Endodermal cell (in vitro differentiated cells): ENCODE results near the gene CCDC14. TPM values are rescaled to one million over a fixed set of nuclear protein-coding genes. Genes with fewer than 3 reads are reported as not detected.
"Not testable (repeated sequence)": the region's sequence is repeated elsewhere in the genome, so short reads cannot be mapped to it uniquely, and the experiment has no call there.

Experiments used
- DNase-seq: peaks from one replicate; pipeline ENCODE4 v3.0.0-alpha.2; 2017
- H3K27ac ChIP-seq: 2 replicates; pipeline ENCODE4 v1.5.1; 2013; ENCODE audit warnings: mild to moderate bottlenecking, low read depth, low read length, moderate library complexity
- H3K27me3 ChIP-seq: 2 replicates; pipeline ENCODE4 v1.6.1; 2013; ENCODE audit warnings: mild to moderate bottlenecking, low read length, moderate library complexity; ENCODE audit not compliant: insufficient read depth, control insufficient read depth, poor library complexity, severe bottlenecking
- H3K36me3 ChIP-seq: 2 replicates; pipeline ENCODE4 v1.7.0; 2013; ENCODE audit warnings: mild to moderate bottlenecking, low read length, moderate library complexity; ENCODE audit not compliant: control insufficient read depth, insufficient read depth
- H3K4me1 ChIP-seq: one replicate; pipeline ENCODE4 v1.7.0; 2013; ENCODE audit warnings: low read length; ENCODE audit not compliant: control insufficient read depth, insufficient read depth
- H3K4me3 ChIP-seq: 2 replicates; pipeline ENCODE4 v1.5.1; 2013; ENCODE audit warnings: mild to moderate bottlenecking, low read length, moderate library complexity
- H3K9ac ChIP-seq: 2 replicates; pipeline ENCODE4 v1.6.1; 2013; ENCODE audit warnings: mild to moderate bottlenecking, low read length, moderate library complexity; ENCODE audit not compliant: poor library complexity, severe bottlenecking; ENCODE audit errors: extremely low read depth
- H3K9me3 ChIP-seq: 2 replicates; pipeline ENCODE4 v1.6.1; 2013; ENCODE audit warnings: mild to moderate bottlenecking, low read length, moderate library complexity; ENCODE audit not compliant: control insufficient read depth
- H3K27ac Mint-ChIP-seq: 2 replicates; pipeline ENCODE4 v1.8.0; 2020; ENCODE audit warnings: mixed read lengths
- H3K27me3 Mint-ChIP-seq: 2 replicates; pipeline ENCODE4 v1.8.0; 2021; ENCODE audit warnings: mild to moderate bottlenecking, mixed read lengths; ENCODE audit not compliant: insufficient read depth
- H3K36me3 Mint-ChIP-seq: 2 replicates; pipeline ENCODE4 v1.8.0; 2020; ENCODE audit warnings: low read depth, mixed read lengths
- H3K4me1 Mint-ChIP-seq: 2 replicates; pipeline ENCODE4 v1.8.0; 2020; ENCODE audit warnings: mixed read lengths
- H3K4me3 Mint-ChIP-seq: 2 replicates; pipeline ENCODE4 v1.8.0; 2020; ENCODE audit warnings: mild to moderate bottlenecking, moderate library complexity, mixed read lengths
- H3K9me3 Mint-ChIP-seq: 2 replicates; pipeline ENCODE4 v1.8.0; 2020; ENCODE audit warnings: mild to moderate bottlenecking, mixed read lengths
- CTCF ChIP-seq: fragments of 200-600 bp; sonication (generic); conservative IDR thresholded peaks from 2 replicates; pipeline ENCODE4 v1.5.0; 2021; ENCODE audit warnings: antibody characterized with exemption, mild to moderate bottlenecking
- WGBS, 2 experiments: methylation state at CpG; one replicate each; pipeline versions ENCODE4 v1.1.5 to v1.1.7; 2013; ENCODE audit warnings: missing lambda C conversion rate in 2 of 2, mixed read lengths in 1 of 2; ENCODE audit not compliant: insufficient coverage in 1 of 2, insufficient read length in 1 of 2; 5-methylcytosine and 5-hydroxymethylcytosine counted together
- total RNA-seq, 2 donors: library from RNA; stranded (reverse); fragmentation: NEBNext Ultra II Directional in 1 of 2; extraction: Animal tissue kit (Norgen Biotek cat#: 25700) in 1 of 2; gene quantifications; 2 replicates in 1 of 2; 3 replicates in 1 of 2; pipeline ENCODE4 v1.2.1, GENCODE V29; 2021

CCDC14 gene
- total RNA-seq, 2 donors from 2014 or later, result 88.3 to 99.4 TPM

GRCh38 chr3:123980539-123980938 lies 19.5 kb upstream of the CCDC14 start:
- no peak overlapping the region for H3K9ac ChIP-seq
- 83 to 88% methylated on average over 3 of the region's 4 CpGs for WGBS, 2 experiments
- no peaks in the 10 kb centered on the region for H3K9me3 Mint-ChIP-seq
- H3K4me3 ChIP-seq, result peak overlapping the region; percentile 69
- peak overlapping the region; percentile 53 for H3K4me3 Mint-ChIP-seq
- H3K36me3 Mint-ChIP-seq, result no peaks in the 10 kb centered on the region
- peaks cover 2% of the 10 kb centered on the region for H3K4me1 Mint-ChIP-seq
- H3K27me3 Mint-ChIP-seq, result peaks cover 29% of the 10 kb centered on the region
- H3K9me3 ChIP-seq, result no peaks in the 10 kb centered on the region
- H3K4me1 ChIP-seq, result no peaks in the 10 kb centered on the region
- H3K36me3 ChIP-seq, result no peaks in the 10 kb centered on the region
- no peak overlapping the region for H3K27ac ChIP-seq
- TF ChIP-seq CTCF, result no peak
- H3K27ac Mint-ChIP-seq, result no peak overlapping the region
- peaks cover 19% of the 10 kb centered on the region for H3K27me3 ChIP-seq
- no peak for DNase-seq

DNA sequence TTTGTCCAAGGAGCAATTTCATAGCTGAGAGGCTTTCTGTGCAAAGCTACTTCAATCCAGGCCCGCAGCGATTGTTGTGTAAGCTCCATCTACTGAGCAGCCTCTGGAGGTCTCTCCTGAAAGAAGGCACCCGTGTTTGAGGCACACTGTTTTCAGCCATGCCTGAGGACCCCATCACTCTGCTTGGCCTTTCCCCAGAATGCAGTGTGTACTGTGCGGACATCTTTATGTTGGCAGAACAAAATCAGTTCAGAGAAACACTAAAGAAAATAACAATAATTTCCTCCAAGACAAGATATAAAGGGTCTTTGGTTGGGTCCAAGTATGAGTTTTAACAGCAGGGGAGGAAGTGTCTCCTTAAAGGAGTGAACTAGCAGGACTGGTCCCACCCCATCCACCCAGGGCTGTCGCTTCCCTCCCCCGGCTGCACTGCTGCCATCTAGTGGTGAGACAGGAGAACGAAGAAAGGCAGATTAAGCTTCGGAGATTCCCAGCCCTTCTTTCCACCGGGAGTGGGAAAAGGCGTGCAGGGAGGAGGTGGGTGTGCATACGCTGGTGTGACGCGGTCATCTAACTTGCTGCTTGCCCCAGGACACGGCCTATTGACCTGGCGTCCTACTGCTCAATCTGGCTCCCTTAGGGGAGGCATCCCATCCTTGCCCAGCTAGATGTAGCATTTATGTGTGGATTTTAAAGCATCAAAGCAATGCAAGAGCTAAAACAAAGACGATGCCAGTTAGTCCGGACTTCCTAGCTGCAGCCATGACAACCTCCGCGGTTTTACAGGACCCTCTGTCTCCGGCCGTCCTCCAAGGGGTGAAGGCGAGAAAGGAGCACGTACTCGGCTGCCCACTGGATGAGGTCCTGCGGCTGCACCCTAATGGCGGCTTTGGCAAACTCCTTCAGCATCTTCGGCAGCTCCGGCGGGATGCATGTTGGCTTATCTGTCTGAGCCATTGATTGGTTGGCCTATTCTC lies 18.8 kb upstream of the CCDC14 start:
- DNase-seq, result peak; percentile 74
- not testable (repeated sequence) for H3K27ac ChIP-seq, H3K9ac ChIP-seq, H3K9me3 ChIP-seq, H3K36me3 Mint-ChIP-seq, H3K36me3 ChIP-seq, H3K27ac Mint-ChIP-seq, H3K9me3 Mint-ChIP-seq, H3K4me1 Mint-ChIP-seq, H3K4me1 ChIP-seq
- 31 to 34% methylated on average over 13 to 25 of the region's 29 CpGs for WGBS, 2 experiments
- Mint-ChIP-seq H3K27me3 (peaks cover 29% of the 10 kb centered on the region), H3K4me3 (peak overlapping the region; percentile 53)
- H3K4me3 ChIP-seq, result peak overlapping the region; percentile 69
- peaks cover 19% of the 10 kb centered on the region for H3K27me3 ChIP-seq
- peak; percentile 80 for TF ChIP-seq CTCF

GRCh38 chr3:123976904-123977303 lies 15.9 kb upstream of the CCDC14 start:
- H3K27me3 ChIP-seq, result peaks cover 17% of the 10 kb centered on the region
- not testable (repeated sequence) for H3K27ac Mint-ChIP-seq

DNA sequence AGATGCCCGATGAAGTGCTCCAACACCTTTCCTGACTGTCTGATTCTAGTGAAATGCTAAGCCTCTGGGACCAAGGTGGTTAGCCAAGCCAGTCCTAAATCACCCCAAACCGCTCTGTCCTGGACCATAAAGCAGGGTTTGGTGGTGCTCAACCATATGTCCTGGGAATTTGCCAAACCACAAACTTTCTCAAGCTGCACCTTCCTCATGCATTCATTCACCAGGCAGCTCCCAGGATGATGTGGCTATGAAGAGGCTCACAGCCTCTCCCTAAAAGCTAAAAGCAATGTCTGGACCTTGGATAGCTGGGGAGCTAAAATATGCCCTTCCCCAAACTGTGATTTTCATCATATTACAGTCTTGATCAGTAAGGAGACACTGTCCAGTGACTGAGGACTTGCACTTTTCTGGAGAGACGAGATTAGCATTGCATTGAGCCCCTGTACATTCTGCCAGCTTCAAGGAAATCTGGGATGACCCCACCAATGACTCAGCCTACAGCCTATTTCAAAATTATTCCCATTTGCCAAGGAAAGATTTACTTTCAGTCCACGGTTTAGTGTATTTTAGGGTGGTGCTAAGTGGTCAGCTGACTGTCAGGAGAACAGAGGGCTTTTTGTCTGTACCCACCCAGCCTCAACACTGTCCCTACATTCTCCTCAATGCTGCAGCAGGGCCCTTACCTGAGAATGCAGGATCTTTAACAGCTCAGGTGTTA lies 15.3 kb upstream of the CCDC14 start:
- H3K4me3 Mint-ChIP-seq, H3K9ac ChIP-seq, H3K27ac Mint-ChIP-seq, H3K36me3 Mint-ChIP-seq, H3K27ac ChIP-seq, H3K36me3 ChIP-seq, H3K4me1 ChIP-seq, H3K9me3 Mint-ChIP-seq, H3K4me1 Mint-ChIP-seq, H3K9me3 ChIP-seq, DNase-seq, H3K4me3 ChIP-seq: not testable (repeated sequence)
- peaks cover 20% of the 10 kb centered on the region for H3K27me3 ChIP-seq
- peaks cover 24% of the 10 kb centered on the region for H3K27me3 Mint-ChIP-seq
- 96% methylated on average over 3 of the region's 4 CpGs; no CpG with 5 or more reads in 1 of the 2 experiments for WGBS, 2 experiments

More at GRCh38 chr3:123976904-123977303, 15.9 kb upstream of the CCDC14 start:
- H3K27me3 Mint-ChIP-seq, result peaks cover 22% of the 10 kb centered on the region
- not testable (repeated sequence) for H3K9me3 ChIP-seq, H3K36me3 ChIP-seq, H3K4me3 ChIP-seq, H3K9ac ChIP-seq, H3K4me1 ChIP-seq, DNase-seq, H3K4me1 Mint-ChIP-seq, H3K9me3 Mint-ChIP-seq, H3K4me3 Mint-ChIP-seq, H3K27ac ChIP-seq, H3K36me3 Mint-ChIP-seq
- WGBS, 2 experiments, result 80 to 98% methylated on average over 1 to 7 of the region's 7 CpGs

DNA sequence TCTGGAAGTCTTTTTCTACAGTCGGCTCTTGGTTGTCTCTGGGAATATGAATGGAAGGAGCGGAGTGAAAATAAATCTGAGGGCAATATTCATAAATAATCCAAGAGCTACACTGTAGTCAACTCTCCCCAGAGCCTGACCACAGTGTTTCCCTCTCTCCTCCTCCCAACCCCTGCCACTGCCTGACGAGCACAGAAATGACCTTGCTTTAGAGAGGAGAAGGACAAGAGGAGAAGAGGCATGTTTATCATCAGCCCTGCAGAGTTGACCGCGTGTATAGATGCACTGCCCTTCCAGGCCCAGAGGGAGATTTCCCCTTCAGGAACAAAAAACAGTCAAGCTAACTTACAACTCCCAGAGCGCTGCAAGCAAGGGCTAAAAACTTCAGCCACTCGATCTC lies 14.0 kb upstream of the CCDC14 start:
- H3K9me3 ChIP-seq, H3K36me3 ChIP-seq, DNase-seq, H3K4me3 Mint-ChIP-seq, H3K27ac Mint-ChIP-seq, H3K27ac ChIP-seq, H3K36me3 Mint-ChIP-seq, H3K4me3 ChIP-seq, H3K9me3 Mint-ChIP-seq, H3K4me1 Mint-ChIP-seq, H3K4me1 ChIP-seq, H3K9ac ChIP-seq: not testable (repeated sequence)
- peaks cover 13% of the 10 kb centered on the region for H3K27me3 ChIP-seq
- peaks cover 20% of the 10 kb centered on the region for H3K27me3 Mint-ChIP-seq
- 100% methylated on average over 2 of the region's 7 CpGs; no CpG with 5 or more reads in 1 of the 2 experiments for WGBS, 2 experiments
